Subcutaneous abdominal adipose tissue (tissue), 5 donors: ENCODE data around the gene STK11IP.

Source experiments
- H3K27ac ChIP-seq: one replicate; pipeline ENCODE4 v1.7.0; 2013; ENCODE audit warnings: low read depth, mild to moderate bottlenecking, inconsistent platforms, low read length, moderate library complexity
- H3K27me3 ChIP-seq, 5 donors: one replicate each; pipeline ENCODE4 v1.7.0; 2013; ENCODE audit warnings: low read length in 5 of 5, inconsistent platforms in 1 of 5; ENCODE audit not compliant: control insufficient read depth in 5 of 5, insufficient read depth in 4 of 5
- H3K36me3 ChIP-seq, 5 donors: one replicate each; pipeline ENCODE4 v1.7.0; 2013; ENCODE audit warnings: low read length in 5 of 5; ENCODE audit not compliant: control insufficient read depth in 5 of 5, insufficient read depth in 5 of 5
- H3K4me1 ChIP-seq, 5 donors: one replicate each; pipeline ENCODE4 v1.7.0; 2013; ENCODE audit warnings: low read length in 5 of 5, mild to moderate bottlenecking in 3 of 5, moderate library complexity in 1 of 5; ENCODE audit not compliant: control insufficient read depth in 5 of 5, insufficient read depth in 5 of 5
- H3K4me3 ChIP-seq, 5 donors: one replicate each; pipeline ENCODE4 v1.7.0; 2013; ENCODE audit warnings: low read length in 5 of 5, low read depth in 1 of 5
- H3K9ac ChIP-seq, 5 donors: one replicate each; pipeline ENCODE4 v1.7.0; 2013; ENCODE audit warnings: low read length in 5 of 5, mild to moderate bottlenecking in 4 of 5, moderate library complexity in 3 of 5
- H3K9me3 ChIP-seq, 5 donors: one replicate each; pipeline ENCODE4 v1.7.0; 2013; ENCODE audit warnings: low read length in 5 of 5; ENCODE audit not compliant: control insufficient read depth in 5 of 5
- donor health status: healthy.
- donor health status: healthy.
- donor health status: healthy.
- donor health status: healthy.
- donor health status: healthy.

Gene STK11IP

GRCh38 chr2:219571311-219572236, 26.1 kb upstream of the STK11IP start, which contains the start of gene OBSL1:
OBSL1 (minus strand) TSS chr2:219571539; CDS start chr2:219571232, 307 bp downstream.
- peaks cover 0 to 12% (median 6%) of the 10 kb centered on the region in 5 donors for H3K36me3 ChIP-seq

GRCh38 chr2:219572237-219573001, 25.2 kb upstream of the STK11IP start, which contains the start of gene INHA:
INHA (plus strand) TSS chr2:219572310; CDS start chr2:219572375, 65 bp downstream.
- peak within 1 kb of the TSS in 4 of 5 donors; percentile 50 to 79 (median 60) for H3K4me3 ChIP-seq
- H3K36me3 ChIP-seq: peaks cover 0 to 4% (median 0%) of the 10 kb centered on the region in 5 donors
- peak within 1 kb of the TSS in 4 of 5 donors; percentile 21 to 62 (median 44) for H3K9ac ChIP-seq
- H3K9me3 ChIP-seq: no peaks in the 10 kb centered on the region
- H3K27me3 ChIP-seq: peaks cover 2 to 24% (median 22%) of the 10 kb centered on the region in 5 donors
- H3K4me1 ChIP-seq: peaks cover 0 to 16% (median 11%) of the 10 kb centered on the region in 5 donors
- H3K27ac ChIP-seq: no peak within 1 kb of the TSS

More at GRCh38 chr2:219571311-219572236, 26.1 kb upstream of the STK11IP start, which contains the start of gene OBSL1:
- no peaks in the 10 kb centered on the region for H3K9me3 ChIP-seq
- H3K4me1 ChIP-seq: peaks cover 0 to 16% (median 11%) of the 10 kb centered on the region in 5 donors
- H3K27ac ChIP-seq: no peak within 1 kb of the TSS
- peak within 1 kb of the TSS in 4 of 5 donors; percentile 62 to 79 (median 72) for H3K4me3 ChIP-seq
- H3K9ac ChIP-seq: peak within 1 kb of the TSS in 4 of 5 donors; percentile 34 to 62 (median 47)
- peaks cover 2 to 16% (median 14%) of the 10 kb centered on the region in 5 donors for H3K27me3 ChIP-seq

- Histone ChIP-seq H3K27ac (no peak overlapping the region), H3K4me1 (peaks cover 0 to 16% (median 11%) of the 10 kb centered on the region in 5 donors), H3K9me3 (no peaks in the 10 kb centered on the region), H3K27me3 (peaks cover 2 to 24% (median 22%) of the 10 kb centered on the region in 5 donors), H3K4me3 (no peak overlapping the region), H3K9ac (no peak overlapping the region), H3K36me3 (no peaks in the 10 kb centered on the region)
These were observed 24.5 kb upstream of the STK11IP start for GRCh38 chr2:219573166-219573565.

GRCh38 chr2:219574484-219575311, 23.0 kb upstream of the STK11IP start:
- no peaks in the 10 kb centered on the region for H3K9me3 ChIP-seq
- peaks cover 0 to 25% (median 16%) of the 10 kb centered on the region in 5 donors for H3K4me1 ChIP-seq
- H3K4me3 ChIP-seq: no peak overlapping the region
- H3K27ac ChIP-seq: no peak overlapping the region
- peaks cover 2 to 24% (median 22%) of the 10 kb centered on the region in 5 donors for H3K27me3 ChIP-seq
- no peaks in the 10 kb centered on the region for H3K36me3 ChIP-seq
- H3K9ac ChIP-seq: no peak overlapping the region

GRCh38 chr2:219575566-219576504, 21.8 kb upstream of the STK11IP start:
- Histone ChIP-seq H3K27ac (no peak overlapping the region), H3K36me3 (no peaks in the 10 kb centered on the region), H3K4me3 (no peak overlapping the region), H3K9ac (no peak overlapping the region), H3K4me1 (peaks cover 0 to 17% (median 10%) of the 10 kb centered on the region in 5 donors), H3K27me3 (peaks cover 2 to 24% (median 22%) of the 10 kb centered on the region in 5 donors), H3K9me3 (no peaks in the 10 kb centered on the region)

GRCh38 chr2:219576505-219577388, 20.9 kb upstream of the STK11IP start:
- no peak overlapping the region for H3K9ac ChIP-seq
- H3K4me1 ChIP-seq: peaks cover 0 to 12% (median 7%) of the 10 kb centered on the region in 5 donors
- no peaks in the 10 kb centered on the region for H3K9me3 ChIP-seq
- H3K27ac ChIP-seq: no peak overlapping the region
- no peak overlapping the region for H3K4me3 ChIP-seq
- H3K36me3 ChIP-seq: no peaks in the 10 kb centered on the region
- H3K27me3 ChIP-seq: peaks cover 2 to 24% (median 22%) of the 10 kb centered on the region in 5 donors

GRCh38 chr2:219578811-219579613, 18.6 kb upstream of the STK11IP start:
- no peaks in the 10 kb centered on the region for H3K9me3 ChIP-seq
- H3K9ac ChIP-seq: no peak overlapping the region
- no peaks in the 10 kb centered on the region for H3K36me3 ChIP-seq
- H3K27me3 ChIP-seq: peaks cover 2 to 24% (median 22%) of the 10 kb centered on the region in 5 donors
- peaks cover 0 to 10% (median 5%) of the 10 kb centered on the region in 5 donors for H3K4me1 ChIP-seq
- no peak overlapping the region for H3K4me3 ChIP-seq
- no peak overlapping the region for H3K27ac ChIP-seq
